ENCODE measurements around the gene CAMKMT.

CAMKMT gene

DNA sequence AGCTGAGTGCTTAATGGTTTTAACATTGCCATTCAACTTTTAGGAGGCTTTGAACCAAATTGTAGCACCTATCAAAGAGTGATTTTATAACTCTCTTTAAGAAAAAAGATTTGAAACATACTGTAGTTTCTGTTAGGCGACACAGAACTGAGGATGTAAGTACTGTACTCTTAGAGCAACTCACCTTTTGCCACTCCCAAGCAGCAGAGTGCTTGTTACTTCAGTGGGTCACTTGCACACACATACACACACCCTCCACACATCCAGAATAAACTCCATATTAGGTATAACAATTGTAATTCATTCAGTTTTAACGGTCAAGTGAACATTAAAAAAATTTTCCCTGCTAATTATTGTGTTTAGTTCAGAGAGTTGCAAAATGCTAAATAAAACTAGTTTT is 118.3 kb downstream of the CAMKMT start:
- TF ChIP-seq, protein P1, sequence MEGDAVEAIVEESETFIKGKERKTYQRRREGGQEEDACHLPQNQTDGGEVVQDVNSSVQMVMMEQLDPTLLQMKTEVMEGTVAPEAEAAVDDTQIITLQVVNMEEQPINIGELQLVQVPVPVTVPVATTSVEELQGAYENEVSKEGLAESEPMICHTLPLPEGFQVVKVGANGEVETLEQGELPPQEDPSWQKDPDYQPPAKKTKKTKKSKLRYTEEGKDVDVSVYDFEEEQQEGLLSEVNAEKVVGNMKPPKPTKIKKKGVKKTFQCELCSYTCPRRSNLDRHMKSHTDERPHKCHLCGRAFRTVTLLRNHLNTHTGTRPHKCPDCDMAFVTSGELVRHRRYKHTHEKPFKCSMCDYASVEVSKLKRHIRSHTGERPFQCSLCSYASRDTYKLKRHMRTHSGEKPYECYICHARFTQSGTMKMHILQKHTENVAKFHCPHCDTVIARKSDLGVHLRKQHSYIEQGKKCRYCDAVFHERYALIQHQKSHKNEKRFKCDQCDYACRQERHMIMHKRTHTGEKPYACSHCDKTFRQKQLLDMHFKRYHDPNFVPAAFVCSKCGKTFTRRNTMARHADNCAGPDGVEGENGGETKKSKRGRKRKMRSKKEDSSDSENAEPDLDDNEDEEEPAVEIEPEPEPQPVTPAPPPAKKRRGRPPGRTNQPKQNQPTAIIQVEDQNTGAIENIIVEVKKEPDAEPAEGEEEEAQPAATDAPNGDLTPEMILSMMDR (IDR thresholded peaks at IDR 0.05; ENCODE audit: insufficient read depth, low read length, missing control alignments), result no peak
- no peak overlapping the region for H3K4me3 ChIP-seq (ENCODE audit: low read depth, low read length)
- POLR2A ChIA-PET, result no interaction called here
- CTCF ChIA-PET, result interaction anchor here (0.6 to 6.7 kb wide), 104 partner anchors 10 to 1102 kb away, joined by 3 to 155 read pairs (median 4); partner anchors contain the start of genes CAMKMT and PREPL
- no peak for DNase-seq (ENCODE audit: low read depth, low spot score)

- DNase-seq (ENCODE audit: low read depth, low spot score), result no peak
- ChIA-PET POLR2A (no interaction called here), CTCF (interaction anchor here (0.7 to 1.5 kb wide), 3 partner anchors 9 to 470 kb away, joined by 3 to 5 read pairs (median 3); no protein-coding TSS in a partner anchor)
- TF ChIP-seq, protein P1 (IDR thresholded peaks at IDR 0.05; ENCODE audit: insufficient read depth, low read length, missing control alignments), result no peak
- no peak overlapping the region for H3K4me3 ChIP-seq (ENCODE audit: low read depth, low read length)
Observed at GRCh38 chr2:44487052-44487451, 125.3 kb downstream of the CAMKMT start.

- H3K4me3 ChIP-seq (ENCODE audit: low read depth, low read length), result no peak overlapping the region
- CTCF ChIA-PET, result interaction anchor here (4.6 kb wide), 1 partner anchor 11 kb away, joined by 33 read pairs; no protein-coding TSS in a partner anchor
- TF ChIP-seq, protein P1 (IDR thresholded peaks at IDR 0.05; ENCODE audit: insufficient read depth, low read length, missing control alignments), result no peak
- DNase-seq (ENCODE audit: low read depth, low spot score), result no peak
- POLR2A ChIA-PET, result no interaction called here
Observed at GRCh38 chr2:44490726-44491125, 129.0 kb downstream of the CAMKMT start.

- DNase-seq (ENCODE audit: low read depth, low spot score), result no peak
- ChIA-PET POLR2A (no interaction called here), CTCF (interaction anchor here (1.2 to 9.2 kb wide), 2 partner anchors 13 to 16 kb away, joined by 4 to 75 read pairs; no protein-coding TSS in a partner anchor)
- TF ChIP-seq, protein P1 (IDR thresholded peaks at IDR 0.05; ENCODE audit: insufficient read depth, low read length, missing control alignments), result no peak
- H3K4me3 ChIP-seq (ENCODE audit: low read depth, low read length), result no peak overlapping the region
Observed at GRCh38 chr2:44494006-44494405, 132.3 kb downstream of the CAMKMT start.

GRCh38 chr2:44495035-44495434 is 133.3 kb downstream of the CAMKMT start:
- TF ChIP-seq, protein P1 (IDR thresholded peaks at IDR 0.05; ENCODE audit: insufficient read depth, low read length, missing control alignments), result no peak
- CTCF ChIA-PET, result interaction anchor here (1.2 to 9.2 kb wide), 2 partner anchors 14 to 17 kb away, joined by 4 to 75 read pairs; no protein-coding TSS in a partner anchor
- no peak overlapping the region for H3K4me3 ChIP-seq (ENCODE audit: low read depth, low read length)
- POLR2A ChIA-PET, result no interaction called here
- no peak for DNase-seq (ENCODE audit: low read depth, low spot score)

GRCh38 chr2:44495544-44495943 is 133.8 kb downstream of the CAMKMT start:
- H3K4me3 ChIP-seq (ENCODE audit: low read depth, low read length), result no peak overlapping the region
- CTCF ChIA-PET, result interaction anchor here (1.5 to 9.2 kb wide), 2 partner anchors 15 to 253 kb away, joined by 5 to 75 read pairs; no protein-coding TSS in a partner anchor
- POLR2A ChIA-PET, result no interaction called here
- DNase-seq (ENCODE audit: low read depth, low spot score), result no peak
- TF ChIP-seq, protein P1 (IDR thresholded peaks at IDR 0.05; ENCODE audit: insufficient read depth, low read length, missing control alignments), result no peak

Measured in AG04449 (cell line).